B cell (primary cell): ENCODE measurements around the gene CAMTA1. TPM values are rescaled to one million over a fixed set of nuclear protein-coding genes. Genes with fewer than 3 reads are reported as not detected.

Source experiments
- ATAC-seq: fragments of 200-7000 bp; cut with Tn5 transposase; one replicate; pipeline ENCODE4 v1.10.0; 2021; ENCODE audit warnings: low read depth, mild to moderate bottlenecking, moderate number of reproducible peaks, moderate library complexity
- CTCF ChIA-PET: fragments of 350-600 bp; sonication (Branson Sonifier 250); formaldehyde crosslinking; loops from one replicate; lab custom pipeline; 2021; ENCODE audit warnings: antibody characterized with exemption, inconsistent platforms; lab: Charles Lee
- POLR2A ChIA-PET: fragments of 350-600 bp; sonication (Branson Sonifier 250); formaldehyde crosslinking; loops from one replicate; lab custom pipeline; 2021; ENCODE audit warnings: antibody characterized with exemption; lab: Charles Lee
- DNase-seq: peaks from one replicate; pipeline ENCODE4 v3.0.0; 2013
- H2AFZ ChIP-seq: 2 replicates; pipeline ENCODE4 v1.6.1; 2012; ENCODE audit warnings: mild to moderate bottlenecking, low read depth, low read length; ENCODE audit not compliant: insufficient read depth, poor library complexity, severe bottlenecking
- H3K27ac ChIP-seq, 2 donors: 1 replicate in 1 of 2; 2 replicates in 1 of 2; pipeline ENCODE4 v1.5.1; 2012 to 2013; ENCODE audit warnings: low read length in 2 of 2, mild to moderate bottlenecking in 2 of 2, moderate library complexity in 1 of 2
- H3K27me3 ChIP-seq, 4 experiments: fragments of 200-600 bp in 1 of 4; sonication (generic) in 1 of 4; replicated peaks in 1 of 4; 1 replicate in 2 of 4; 2 replicates in 2 of 4; pipeline versions ENCODE4 v1.6.1 to v1.7.0; 2013 to 2016; ENCODE audit warnings: low read length in 3 of 4, mild to moderate bottlenecking in 2 of 4, mixed read lengths in 1 of 4, moderate library complexity in 1 of 4; ENCODE audit not compliant: insufficient read depth in 4 of 4, control insufficient read depth in 3 of 4; ENCODE audit errors: control extremely low read depth in 1 of 4
- H3K36me3 ChIP-seq, 2 experiments: replicated peaks in 1 of 2; 1 replicate in 1 of 2; 2 replicates in 1 of 2; pipeline versions ENCODE4 v1.6.1 to v1.7.1; 2013; ENCODE audit warnings: low read length in 1 of 2; ENCODE audit not compliant: insufficient read depth in 2 of 2, control insufficient read depth in 1 of 2; ENCODE audit errors: control extremely low read depth in 1 of 2, extremely low read depth in 1 of 2
- H3K4me1 ChIP-seq, 2 donors: fragments of 200-600 bp in 1 of 2; sonication (generic) in 1 of 2; 1 replicate in 1 of 2; 2 replicates in 1 of 2; pipeline versions ENCODE4 v1.5.1 to v1.6.1; 2013 to 2017; ENCODE audit warnings: low read length in 2 of 2; ENCODE audit not compliant: control insufficient read depth in 2 of 2, insufficient read depth in 2 of 2
- H3K4me2 ChIP-seq: replicated peaks from 2 replicates; pipeline ENCODE3; 2012; ENCODE audit warnings: mild to moderate bottlenecking, low read depth, low read length; ENCODE audit not compliant: poor library complexity, severe bottlenecking
- H3K4me3 ChIP-seq, 5 experiments: fragments of 200-600 bp in 1 of 5; sonication (generic) in 1 of 5; 1 replicate in 3 of 5; 2 replicates in 2 of 5; pipeline versions ENCODE4 v1.5.1 to v1.7.0; 2011 to 2016; ENCODE audit warnings: low read length in 4 of 5, mild to moderate bottlenecking in 4 of 5, low read depth in 2 of 5, control low read depth in 1 of 5, moderate library complexity in 1 of 5; ENCODE audit not compliant: insufficient read depth in 1 of 5; ENCODE audit errors: control extremely low read depth in 1 of 5, extremely low read depth in 1 of 5
- H3K79me2 ChIP-seq: fragments of 200-600 bp; sonication (generic); one replicate; pipeline ENCODE4 v1.6.0; 2016; ENCODE audit warnings: low read length; ENCODE audit not compliant: control insufficient read depth, insufficient read depth
- H3K9ac ChIP-seq: fragments of 200-600 bp; sonication (generic); 2 replicates; pipeline ENCODE4 v1.6.1; 2017; ENCODE audit warnings: mild to moderate bottlenecking, low read length, moderate library complexity
- H3K9me3 ChIP-seq, 3 donors: one replicate each; pipeline versions ENCODE4 v1.6.1 to v1.7.1; 2013; ENCODE audit warnings: low read length in 2 of 3; ENCODE audit not compliant: control insufficient read depth in 2 of 3, insufficient read depth in 1 of 3; ENCODE audit errors: control extremely low read depth in 1 of 3
- H4K20me1 ChIP-seq: 2 replicates; pipeline ENCODE4 v1.6.0; 2012; ENCODE audit warnings: mild to moderate bottlenecking, low read length; ENCODE audit not compliant: insufficient read depth, control insufficient read depth, poor library complexity, severe bottlenecking
- H3K27ac Mint-ChIP-seq: one replicate; pipeline ENCODE4 v1.8.0; 2021; ENCODE audit warnings: mixed read lengths
- H3K27me3 Mint-ChIP-seq: one replicate; pipeline ENCODE4 v1.8.0; 2021; ENCODE audit warnings: mixed read lengths
- H3K4me1 Mint-ChIP-seq: one replicate; pipeline ENCODE4 v1.8.0; 2021; ENCODE audit warnings: mixed read lengths
- H3K4me3 Mint-ChIP-seq: one replicate; pipeline ENCODE4 v1.8.0; 2021; ENCODE audit warnings: mixed read lengths
- H3K9me3 Mint-ChIP-seq: one replicate; pipeline ENCODE4 v1.8.0; 2022; ENCODE audit warnings: mixed read lengths; ENCODE audit not compliant: insufficient read depth
- CTCF ChIP-seq: fragments of 200-600 bp; IDR thresholded peaks from one replicate; pipeline ENCODE4 v1.8.0; 2022; ENCODE audit warnings: antibody characterized with exemption, mild to moderate bottlenecking
- EZH2 ChIP-seq: IDR thresholded peaks from 2 replicates; pipeline ENCODE4 v1.6.1; 2012; ENCODE audit warnings: borderline replicate concordance, low read depth, mild to moderate bottlenecking, moderate library complexity, low read length; ENCODE audit not compliant: insufficient read depth, poor library complexity, severe bottlenecking
- WGBS: methylation state at CpG from one replicate; pipeline ENCODE4 v1.1.5; 2013; ENCODE audit warnings: missing lambda C conversion rate; ENCODE audit not compliant: insufficient coverage; 5-methylcytosine and 5-hydroxymethylcytosine counted together
- intact Hi-C: fragments of 100-400 bp; cut with micrococcal nuclease; formaldehyde crosslinking; loops from one replicate; pipeline ENCODE4 v1.10.0; 2022
- polyA plus RNA-seq: library from polyadenylated mRNA; depleted of rRNA; stranded (reverse); fragments of >200 nt; gene quantifications from 2 replicates; pipeline ENCODE4 v1.2.3, GENCODE V29; 2012
- total RNA-seq, 2 donors: library from RNA; stranded (reverse); fragments of 120-200 nt in 1 of 2; gene quantifications; 1 replicate in 1 of 2; 2 replicates in 1 of 2; pipeline versions ENCODE4 v1.2.3 to v1.2.4, GENCODE V29; 2013 to 2022

CAMTA1 gene
- total and polyA plus RNA-seq, 2 donors (not counting 1 experiment from before 2014, with no cell fraction given), result 42.2 to 45.7 TPM

GRCh38 chr1:7582460-7582972, 797.3 kb downstream of the CAMTA1 start:
- Histone ChIP-seq H3K4me1 (no peaks in the 10 kb centered on the region), H3K9me3 (no peaks in the 10 kb centered on the region), H3K4me3 (no peak overlapping the region), H2AFZ (no peak overlapping the region), H3K27ac (no peak overlapping the region), H4K20me1 (no peaks in the 10 kb centered on the region), H3K79me2 (no peaks in the 10 kb centered on the region), H3K9ac (no peak overlapping the region), H3K36me3 (no peaks in the 10 kb centered on the region), H3K27me3 (no peaks in the 10 kb centered on the region), H3K4me2 (no peak overlapping the region)
- ChIA-PET CTCF (no interaction called here), POLR2A (no interaction called here)
- ATAC-seq (no peak), DNase-seq (no peak)
- TF ChIP-seq EZH2 (no peak), CTCF (no peak)
- 91% methylated on average over 4 of the region's 4 CpGs for WGBS
- H3K27ac Mint-ChIP-seq, result no peak overlapping the region
- intact Hi-C loops, result no loop called here
- H3K4me3 Mint-ChIP-seq, result no peak overlapping the region
- peaks cover 6% of the 10 kb centered on the region for H3K27me3 Mint-ChIP-seq
- H3K9me3 Mint-ChIP-seq, result no peaks in the 10 kb centered on the region
- H3K4me1 Mint-ChIP-seq, result no peaks in the 10 kb centered on the region

GRCh38 chr1:7583291-7584096, 798.2 kb downstream of the CAMTA1 start:
- no peak overlapping the region for H3K27ac Mint-ChIP-seq
- POLR2A ChIA-PET, result no interaction called here
- H3K9me3 Mint-ChIP-seq, result no peaks in the 10 kb centered on the region
- H3K79me2 ChIP-seq, result no peaks in the 10 kb centered on the region
- peaks cover 3% of the 10 kb centered on the region for H3K27me3 Mint-ChIP-seq
- H3K4me3 ChIP-seq, result no peak overlapping the region
- H3K4me1 ChIP-seq, result no peaks in the 10 kb centered on the region
- H3K9me3 ChIP-seq, result no peaks in the 10 kb centered on the region
- ATAC-seq (no peak), DNase-seq (no peak)
- H3K4me3 Mint-ChIP-seq, result no peak overlapping the region
- H3K9ac ChIP-seq, result no peak overlapping the region
- H3K36me3 ChIP-seq, result no peaks in the 10 kb centered on the region
- H4K20me1 ChIP-seq, result no peaks in the 10 kb centered on the region
- TF ChIP-seq CTCF (no peak), EZH2 (no peak)
- H3K4me1 Mint-ChIP-seq, result no peaks in the 10 kb centered on the region
- no peak overlapping the region for H2AFZ ChIP-seq
- CTCF ChIA-PET, result no interaction called here
- H3K4me2 ChIP-seq, result no peak overlapping the region
- WGBS, result 80% methylated on average over 13 of the region's 15 CpGs
- intact Hi-C loops, result no loop called here
- no peaks in the 10 kb centered on the region for H3K27me3 ChIP-seq
- no peak overlapping the region for H3K27ac ChIP-seq
